HepG2 (cell line): ENCODE results near the gene CCDC34. TPM values are rescaled to one million over a fixed set of nuclear protein-coding genes. Genes with fewer than 3 reads are reported as not detected.

Experiments used
- ATAC-seq: fragments of 200-7000 bp; cut with Tn5 transposase; 3 replicates; pipeline ENCODE4 v1.9.1; 2020; ENCODE audit warnings: mild to moderate bottlenecking, moderate library complexity
- BruUV-seq: library from RNA; stranded (reverse); fragments of 400-500 nt; replicated peaks from 2 replicates; lab custom pipeline; 2021; lab: Mats Ljungman, UMichigan
- CTCF ChIA-PET: fragments of 300-600 bp; formaldehyde crosslinking; extraction: SDS; loops from one replicate; lab custom pipeline; 2021; ENCODE audit warnings: low total read pairs, inconsistent platforms, low intra/inter-chr PET ratio; lab: Yijun Ruan, JAX
- POLR2A ChIA-PET: fragments of 350-600 bp; sonication (Branson Sonifier 250); formaldehyde crosslinking; loops from one replicate; lab custom pipeline; 2020; ENCODE audit warnings: antibody characterized with exemption, inconsistent platforms; lab: Yijun Ruan, JAX
- DNase-seq: peaks from one replicate; pipeline ENCODE4 v3.0.0-alpha.2; 2015; ENCODE audit warnings: low spot score
- FAIRE-seq: peaks from 3 replicates; lab custom pipeline; 2011; peaks lifted over from hg19 to GRCh38; lab: Jason Lieb, UNC
- H2AFZ ChIP-seq: one replicate; pipeline ENCODE4 v1.6.1; 2011; ENCODE audit warnings: low read length, inconsistent platforms
- H3K27ac ChIP-seq: fragments of 300-600 bp; 3 replicates; pipeline ENCODE4 v1.8.0; 2011; ENCODE audit warnings: mixed run types, mild to moderate bottlenecking, mixed read lengths, low read length, inconsistent platforms; ENCODE audit not compliant: insufficient read depth; ENCODE audit errors: extremely low read length
- H3K27me3 ChIP-seq, 2 experiments: fragments of 200-600 bp in 1 of 2; 2 replicates in 1 of 2; 3 replicates in 1 of 2; pipeline versions ENCODE4 v1.6.0 to v1.8.0; 2011; ENCODE audit warnings: low read length in 2 of 2, mild to moderate bottlenecking in 2 of 2, moderate library complexity in 2 of 2, inconsistent platforms in 1 of 2; ENCODE audit not compliant: insufficient read depth in 2 of 2, control insufficient read depth in 1 of 2
- H3K36me3 ChIP-seq, 2 experiments: fragments of 200-600 bp in 1 of 2; replicated peaks in 1 of 2; 2 replicates in 1 of 2; 3 replicates in 1 of 2; pipeline versions ENCODE4 v1.5.1 to v1.8.0; 2011; ENCODE audit warnings: low read length in 2 of 2, inconsistent platforms in 1 of 2; ENCODE audit not compliant: insufficient read depth in 2 of 2, control insufficient read depth in 1 of 2
- H3K4me1 ChIP-seq: 2 replicates; pipeline ENCODE4 v1.5.1; 2012; ENCODE audit warnings: low read length, inconsistent platforms; ENCODE audit not compliant: insufficient read depth
- H3K4me2 ChIP-seq: 2 replicates; pipeline ENCODE4 v1.6.0; 2011; ENCODE audit warnings: low read depth, low read length, inconsistent platforms
- H3K4me3 ChIP-seq, 3 experiments: fragments of 200-600 bp in 1 of 3; sonication (generic), shearing (Covaris generic) in 1 of 3; replicated peaks in 1 of 3; 2 replicates each; pipeline ENCODE4 v1.5.1; 2011 to 2016; ENCODE audit warnings: low read length in 3 of 3, inconsistent platforms in 2 of 3, low read depth in 2 of 3, mild to moderate bottlenecking in 2 of 3, control low read depth in 1 of 3, mixed read lengths in 1 of 3; ENCODE audit not compliant: insufficient read depth in 1 of 3
- H3K79me2 ChIP-seq: one replicate; pipeline ENCODE4 v1.6.1; 2011; ENCODE audit warnings: low read length, inconsistent platforms; ENCODE audit not compliant: insufficient read depth
- H3K9ac ChIP-seq: 2 replicates; pipeline ENCODE4 v1.6.0; 2011; ENCODE audit warnings: mild to moderate bottlenecking, low read depth, low read length, inconsistent platforms; ENCODE audit not compliant: insufficient read depth
- H3K9me3 ChIP-seq: 2 replicates; pipeline ENCODE4 v1.5.1; 2012; ENCODE audit warnings: mild to moderate bottlenecking, low read length
- H4K20me1 ChIP-seq: 2 replicates; pipeline ENCODE4 v1.6.0; 2011; ENCODE audit warnings: inconsistent platforms, mild to moderate bottlenecking, low read length, moderate library complexity; ENCODE audit not compliant: insufficient read depth
- ASH2L ChIP-seq: fragments of 300-600, 200-600 bp; sonication (generic); IDR thresholded peaks from 2 replicates; pipeline ENCODE4 v1.7.0; 2017; ENCODE audit warnings: low read depth, mild to moderate bottlenecking, moderate library complexity, mixed read lengths, low read length; ENCODE audit not compliant: insufficient read length
- ATF6 ChIP-seq: sonication (generic); formaldehyde crosslinking; conservative IDR thresholded peaks from 2 replicates; pipeline ENCODE4 v1.4.0; 2020; ENCODE audit warnings: missing genetic modification reagents
- ATF7-NPFF ChIP-seq: sonication (generic); formaldehyde crosslinking; IDR thresholded peaks from 2 replicates; pipeline ENCODE4 v1.8.1; 2023; ENCODE audit warnings: mild to moderate bottlenecking, low read depth, missing genetic modification reagents, moderate library complexity
- HNF4G ChIP-seq, 2 experiments: sonication (generic) in 1 of 2; formaldehyde crosslinking in 1 of 2; IDR thresholded peaks; 2 replicates each; pipeline versions ENCODE4 v1.4.0 to v1.6.1; 2011 to 2020; ENCODE audit warnings: borderline replicate concordance in 2 of 2, low read depth in 2 of 2, mild to moderate bottlenecking in 2 of 2, low read length in 1 of 2, missing genetic modification reagents in 1 of 2, moderate library complexity in 1 of 2
- JDP2 ChIP-seq: sonication (generic); formaldehyde crosslinking; IDR thresholded peaks from 2 replicates; pipeline ENCODE4 v1.8.1; 2022; ENCODE audit warnings: missing genetic modification reagents, borderline replicate concordance
- KDM4B ChIP-seq: sonication (generic); formaldehyde crosslinking; IDR thresholded peaks from 2 replicates; pipeline ENCODE4 v1.4.0; 2020; ENCODE audit warnings: missing genetic modification reagents
- PAX8 ChIP-seq: sonication (generic); formaldehyde crosslinking; IDR thresholded peaks from 2 replicates; pipeline ENCODE4 v1.8.0; 2022; ENCODE audit warnings: mild to moderate bottlenecking, missing genetic modification reagents, borderline replicate concordance
- PLSCR1 ChIP-seq: sonication (generic); formaldehyde crosslinking; IDR thresholded peaks from 2 replicates; pipeline ENCODE4 v1.5.0; 2020; ENCODE audit warnings: missing genetic modification reagents, mild to moderate bottlenecking, borderline replicate concordance
- SP140L ChIP-seq: sonication (generic); formaldehyde crosslinking; IDR thresholded peaks from 2 replicates; pipeline ENCODE4 v1.4.0; 2020; ENCODE audit warnings: missing genetic modification reagents, borderline replicate concordance
- U2AF2 ChIP-seq: fragments of 200-400 bp; formaldehyde crosslinking; IDR thresholded peaks from 2 replicates; pipeline ENCODE4 v1.6.1; 2017; ENCODE audit warnings: low read depth, mild to moderate bottlenecking, low read length
- ZBTB43 ChIP-seq: sonication (generic); formaldehyde crosslinking; conservative IDR thresholded peaks from 2 replicates; pipeline ENCODE4 v1.4.0; 2020; ENCODE audit warnings: missing genetic modification reagents
- ZNF232 ChIP-seq: sonication (generic); formaldehyde crosslinking; IDR thresholded peaks from 2 replicates; pipeline ENCODE4 v1.4.0; 2020; ENCODE audit warnings: missing genetic modification reagents, borderline replicate concordance
- ZNF251 ChIP-seq: sonication (generic); formaldehyde crosslinking; IDR thresholded peaks from 2 replicates; pipeline ENCODE4 v1.9.0; 2021; ENCODE audit warnings: mild to moderate bottlenecking, missing genetic modification reagents
- ZNF276 ChIP-seq: sonication (generic); formaldehyde crosslinking; IDR thresholded peaks from 2 replicates; pipeline ENCODE4 v1.4.0; 2020; ENCODE audit warnings: mild to moderate bottlenecking, low read depth, missing genetic modification reagents
- ZNF282 ChIP-seq: fragments of 450-650 bp; IDR thresholded peaks from 2 replicates; pipeline ENCODE4 v1.6.1; 2018; ENCODE audit not compliant: partially characterized antibody
- ZNF354B ChIP-seq: sonication (generic); formaldehyde crosslinking; IDR thresholded peaks from 2 replicates; pipeline ENCODE4 v1.8.0; 2022; ENCODE audit warnings: mild to moderate bottlenecking, missing genetic modification reagents
- ZNF674 ChIP-seq: sonication (generic); formaldehyde crosslinking; IDR thresholded peaks from 2 replicates; pipeline ENCODE4 v1.5.0; 2020; ENCODE audit warnings: low read depth, mild to moderate bottlenecking, missing genetic modification reagents
- ZNF782 ChIP-seq: sonication (generic); formaldehyde crosslinking; IDR thresholded peaks from 2 replicates; pipeline ENCODE4 v1.4.0; 2020; ENCODE audit warnings: missing genetic modification reagents, mild to moderate bottlenecking, borderline replicate concordance
- WGBS: methylation state at CpG from one replicate; pipeline ENCODE4 v1.1.6; 2017; ENCODE audit warnings: low lambda C conversion rate; 5-methylcytosine and 5-hydroxymethylcytosine counted together
- in situ Hi-C: cut with HindIII; loops from 2 replicates; pipeline ENCODE4 v1.10.0; 2017; ENCODE audit warnings: low pct_unique_long_range_greater_than_20kb; ENCODE audit not compliant: extremely low pct_ligation_motif_present
- intact Hi-C: fragments of 100-400 bp; cut with micrococcal nuclease; formaldehyde crosslinking; loops from one replicate; pipeline ENCODE4 v1.10.0; 2022; ENCODE audit not compliant: unreplicated experiment
- polyA plus RNA-seq, 8 experiments: library from polyadenylated mRNA; depleted of rRNA in 3 of 8; stranded (reverse) in 7 of 8; unstranded in 1 of 8; fragments of >200 nt; fragmentation: Illumina TruSeq in 4 of 8; extraction: Trizol in 4 of 8; gene quantifications; 2 replicates each; pipeline versions ENCODE4 v1.2.1 to v1.2.3, GENCODE V29; 2011 to 2016; ENCODE audit warnings: low read depth in 4 of 8, missing spikeins in 1 of 8, mixed read lengths in 1 of 8; ENCODE audit not compliant: insufficient read depth in 1 of 8
- total RNA-seq, 5 experiments: library from RNA; depleted of rRNA; stranded (reverse); fragments of >200 nt; fragmentation: Illumina TruSeq; extraction: Trizol; gene quantifications; 2 replicates each; pipeline ENCODE4 v1.2.3, GENCODE V29; 2016; ENCODE audit warnings: low read depth in 1 of 5

Gene CCDC34
- total and polyA plus RNA-seq, 2 of the 13 experiments (the other 11 are each of a cell fraction or from before 2014, with no cell fraction given): 7.6 to 34.3 TPM

GRCh38 chr11:27386181-27386845 lies 23.3 kb upstream of the CCDC34 start:
- Histone ChIP-seq H2AFZ (no peak overlapping the region), H3K4me1 (peaks cover 49% of the 10 kb centered on the region), H3K27me3 (no peaks in the 10 kb centered on the region), H3K4me2 (no peak overlapping the region), H3K9me3 (no peaks in the 10 kb centered on the region), H3K27ac (no peak overlapping the region), H3K79me2 (peaks cover 13% of the 10 kb centered on the region), H3K4me3 (no peak overlapping the region), H3K9ac (no peak overlapping the region), H4K20me1 (no peaks in the 10 kb centered on the region), H3K36me3 (peaks cover 10 to 60% of the 10 kb centered on the region in 2 experiments)
- BruUV-seq: no TSS peak
- ATAC-seq (no peak), DNase-seq (no peak), FAIRE-seq (no peak)
- ChIA-PET CTCF (no interaction called here), POLR2A (interaction anchor here (1.0 kb wide), 1 partner anchor 10 kb away, joined by 4 read pairs; no protein-coding TSS in a partner anchor)
- in situ Hi-C loops (no loop called here), intact Hi-C loops (no loop called here)
- whole genome bisulfite sequencing: 98% methylated on average over 4 of the region's 4 CpGs
- TF ChIP-seq ZNF354B (CRISPR knock-in tag) (no peak), ZNF282 (no peak), ATF7-NPFF (CRISPR knock-in tag) (no peak), ZNF276 (no peak), JDP2 (no peak), ZNF674 (CRISPR knock-in tag) (no peak), ZNF232 (CRISPR knock-in tag) (no peak), U2AF2 (no peak), PAX8 (CRISPR knock-in tag) (no peak), HNF4G (IDR thresholded peaks at IDR 0.05; ENCODE audit: borderline replicate concordance, low read depth, low read length) (no peak), HNF4G (CRISPR knock-in tag; IDR thresholded peaks at IDR 0.05; ENCODE audit: borderline replicate concordance, low read depth) (no peak), ASH2L (no peak), ZNF251 (CRISPR knock-in tag) (no peak), ATF6 (CRISPR knock-in tag) (no peak), SP140L (CRISPR knock-in tag) (no peak), ZNF782 (CRISPR knock-in tag) (no peak), ZBTB43 (CRISPR knock-in tag) (no peak), KDM4B (CRISPR knock-in tag) (no peak), PLSCR1 (CRISPR knock-in tag) (no peak)
